GM23338 (cell line): ENCODE results near the gene ALPP.

Experiments
- EZH2 ChIP-seq: fragments of 200-600 bp; sonication (generic); IDR thresholded peaks from one replicate; pipeline ENCODE4 v1.8.0; 2017; ENCODE audit warnings: antibody characterized with exemption, mild to moderate bottlenecking, low read depth; ENCODE audit not compliant: unreplicated experiment
- POLR2AphosphoS5 ChIP-seq: IDR thresholded peaks from 2 replicates; pipeline ENCODE4 v1.6.1; 2016; ENCODE audit warnings: antibody characterized with exemption, low read depth
- STAT1 ChIP-seq: IDR thresholded peaks from one replicate; pipeline ENCODE4 v1.6.1; 2016; ENCODE audit warnings: antibody characterized with exemption; ENCODE audit not compliant: unreplicated experiment
- ZNF331 ChIP-seq: fragments of 250-450 bp; sonication (Bioruptor Pico); IDR thresholded peaks from 2 replicates; pipeline ENCODE4 v1.5.0; 2020; ENCODE audit warnings: low read depth, mild to moderate bottlenecking, moderate library complexity
- TF ChIP-seq, protein P1 (sequence below), 2 experiments: fragments of 200-600 bp in 1 of 2; sonication (generic) in 1 of 2; conservative IDR thresholded peaks; 2 replicates each; pipeline versions ENCODE4 v1.5.1 to v1.6.1; 2016 to 2017; ENCODE audit warnings: antibody characterized with exemption in 2 of 2, low read depth in 2 of 2, mild to moderate bottlenecking in 2 of 2, moderate library complexity in 1 of 2
- TF ChIP-seq, protein P2 (sequence below): IDR thresholded peaks from 2 replicates; pipeline ENCODE4 v1.6.1; 2016; ENCODE audit warnings: antibody characterized with exemption

GRCh38 chr2:232340171-232340935 lies 38.2 kb upstream of the ALPP start:
- no peak for TF ChIP-seq ZNF331 (CRISPR knock-in tag)
- TF ChIP-seq EZH2, result no peak
- no peak for TF ChIP-seq STAT1
- TF ChIP-seq, protein P1, sequence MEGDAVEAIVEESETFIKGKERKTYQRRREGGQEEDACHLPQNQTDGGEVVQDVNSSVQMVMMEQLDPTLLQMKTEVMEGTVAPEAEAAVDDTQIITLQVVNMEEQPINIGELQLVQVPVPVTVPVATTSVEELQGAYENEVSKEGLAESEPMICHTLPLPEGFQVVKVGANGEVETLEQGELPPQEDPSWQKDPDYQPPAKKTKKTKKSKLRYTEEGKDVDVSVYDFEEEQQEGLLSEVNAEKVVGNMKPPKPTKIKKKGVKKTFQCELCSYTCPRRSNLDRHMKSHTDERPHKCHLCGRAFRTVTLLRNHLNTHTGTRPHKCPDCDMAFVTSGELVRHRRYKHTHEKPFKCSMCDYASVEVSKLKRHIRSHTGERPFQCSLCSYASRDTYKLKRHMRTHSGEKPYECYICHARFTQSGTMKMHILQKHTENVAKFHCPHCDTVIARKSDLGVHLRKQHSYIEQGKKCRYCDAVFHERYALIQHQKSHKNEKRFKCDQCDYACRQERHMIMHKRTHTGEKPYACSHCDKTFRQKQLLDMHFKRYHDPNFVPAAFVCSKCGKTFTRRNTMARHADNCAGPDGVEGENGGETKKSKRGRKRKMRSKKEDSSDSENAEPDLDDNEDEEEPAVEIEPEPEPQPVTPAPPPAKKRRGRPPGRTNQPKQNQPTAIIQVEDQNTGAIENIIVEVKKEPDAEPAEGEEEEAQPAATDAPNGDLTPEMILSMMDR (conservative IDR thresholded peaks at IDR 0.05; ENCODE audit: low read depth in 2 of 2), result no peak
- TF ChIP-seq POLR2AphosphoS5, result no peak
- TF ChIP-seq, protein P2, sequence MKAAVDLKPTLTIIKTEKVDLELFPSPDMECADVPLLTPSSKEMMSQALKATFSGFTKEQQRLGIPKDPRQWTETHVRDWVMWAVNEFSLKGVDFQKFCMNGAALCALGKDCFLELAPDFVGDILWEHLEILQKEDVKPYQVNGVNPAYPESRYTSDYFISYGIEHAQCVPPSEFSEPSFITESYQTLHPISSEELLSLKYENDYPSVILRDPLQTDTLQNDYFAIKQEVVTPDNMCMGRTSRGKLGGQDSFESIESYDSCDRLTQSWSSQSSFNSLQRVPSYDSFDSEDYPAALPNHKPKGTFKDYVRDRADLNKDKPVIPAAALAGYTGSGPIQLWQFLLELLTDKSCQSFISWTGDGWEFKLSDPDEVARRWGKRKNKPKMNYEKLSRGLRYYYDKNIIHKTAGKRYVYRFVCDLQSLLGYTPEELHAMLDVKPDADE, result no peak
